ENCODE results near the gene DGCR8. TPM values are rescaled to one million over a fixed set of nuclear protein-coding genes. Genes with fewer than 3 reads are reported as not detected.

DGCR8 gene
- polyA plus RNA-seq, 3 donors: 48.3 to 60.3 (median 59.2) TPM

- no peak for DNase-seq
These were observed 56.5 kb downstream of the DGCR8 start for GRCh38 chr22:20136603-20136873.

GRCh38 chr22:20137113-20137512, 57.1 kb downstream of the DGCR8 start:
- no peak for DNase-seq

- DNase-seq: no peak
These were observed 57.8 kb downstream of the DGCR8 start for GRCh38 chr22:20137671-20138416.

GRCh38 chr22:20138417-20138738, 58.3 kb downstream of the DGCR8 start:
- no peak for DNase-seq

GRCh38 chr22:20138868-20139267, 58.8 kb downstream of the DGCR8 start:
- DNase-seq: no peak

- no peak for DNase-seq
These were observed 59.5 kb downstream of the DGCR8 start for GRCh38 chr22:20139391-20140106.

GRCh38 chr22:20140107-20140445, 60.0 kb downstream of the DGCR8 start:
- DNase-seq: no peak

GRCh38 chr22:20140521-20140964, 60.5 kb downstream of the DGCR8 start:
- no peak for DNase-seq

- DNase-seq: no peak
These were observed 61.4 kb downstream of the DGCR8 start for GRCh38 chr22:20141186-20142077.

- DNase-seq: no peak
These were observed 62.9 kb downstream of the DGCR8 start for GRCh38 chr22:20142711-20143621.

- DNase-seq: no peak
These were observed 64.0 kb downstream of the DGCR8 start for GRCh38 chr22:20143883-20144665.

GRCh38 chr22:20145206-20145831, 65.3 kb downstream of the DGCR8 start:
- no peak for DNase-seq

- DNase-seq: no peak
These were observed 65.8 kb downstream of the DGCR8 start for GRCh38 chr22:20145832-20146223.

- DNase-seq: no peak
These were observed 66.7 kb downstream of the DGCR8 start for GRCh38 chr22:20146777-20147176.

GRCh38 chr22:20147237-20147988, 67.4 kb downstream of the DGCR8 start:
- no peak for DNase-seq

- DNase-seq: no peak
These were observed 68.4 kb downstream of the DGCR8 start for GRCh38 chr22:20148414-20148813.

- no peak for DNase-seq
These were observed 69.5 kb downstream of the DGCR8 start for GRCh38 chr22:20149257-20150250.

Data from renal pelvis (tissue), 4 donors.